GM12878 (cell line): Measurements from ENCODE around the gene TRAPPC12. TPM values are rescaled to one million over a fixed set of nuclear protein-coding genes. Genes with fewer than 3 reads are reported as not detected.

Experiments used
- ATAC-seq: fragments of 200-7000 bp; cut with Tn5 transposase; 3 replicates; pipeline ENCODE4 v1.9.1; 2020; ENCODE audit warnings: mild to moderate bottlenecking, moderate library complexity
- BruUV-seq: library from RNA; stranded (reverse); fragments of 400-500 nt; replicated peaks from 2 replicates; lab custom pipeline; 2021; lab: Mats Ljungman, UMichigan
- CTCF ChIA-PET: fragments of 300-600 bp; sonication (Branson Sonifier 250); formaldehyde crosslinking; extraction: SDS; loops from one replicate; lab custom pipeline; 2021; ENCODE audit warnings: inconsistent platforms; lab: Yijun Ruan, JAX
- POLR2A ChIA-PET: fragments of 350-600 bp; formaldehyde crosslinking; extraction: SDS; loops from one replicate; lab custom pipeline; 2021; ENCODE audit warnings: inconsistent platforms; lab: Charles Lee
- RAD21 ChIA-PET: fragments of 300-600 bp; sonication (Branson Sonifier 250); formaldehyde crosslinking; loops from one replicate; lab custom pipeline; 2023; ENCODE audit warnings: antibody characterized with exemption; ENCODE audit not compliant: unreplicated experiment; lab: Charles Lee
- SMC1A ChIA-PET: fragments of 300-600 bp; sonication (Branson Sonifier 250); formaldehyde crosslinking; loops from one replicate; lab custom pipeline; 2023; ENCODE audit not compliant: unreplicated experiment, uncharacterized antibody; lab: Charles Lee
- DNase-seq: peaks from one replicate; pipeline ENCODE4 v3.0.0-alpha.2; 2011; ENCODE audit warnings: low read depth, low spot score
- FAIRE-seq: peaks from 3 replicates; lab custom pipeline; 2011; peaks lifted over from hg19 to GRCh38; lab: Jason Lieb, UNC
- H2AFZ ChIP-seq: 2 replicates; pipeline ENCODE4 v1.6.0; 2011; ENCODE audit warnings: low read depth, low read length, control low read depth; ENCODE audit not compliant: control insufficient read depth
- H3K27ac ChIP-seq: 2 replicates; pipeline ENCODE4 v1.5.1; 2011; ENCODE audit warnings: control low read depth; ENCODE audit not compliant: control insufficient read depth, insufficient read depth
- H3K27me3 ChIP-seq, 2 experiments: replicated peaks in 1 of 2; 2 replicates each; pipeline versions ENCODE4 v1.6.0 to v1.6.1; 2011; ENCODE audit warnings: low read length in 1 of 2; ENCODE audit not compliant: control insufficient read depth in 2 of 2, insufficient read depth in 2 of 2
- H3K36me3 ChIP-seq, 2 experiments: 2 replicates each; pipeline ENCODE4 v1.5.1; 2011; ENCODE audit warnings: low read length in 1 of 2; ENCODE audit not compliant: control insufficient read depth in 2 of 2, insufficient read depth in 2 of 2
- H3K4me1 ChIP-seq: 2 replicates; pipeline ENCODE4 v1.6.1; 2011; ENCODE audit warnings: mild to moderate bottlenecking, low read length, moderate library complexity, mixed read lengths; ENCODE audit not compliant: control insufficient read depth, insufficient read depth
- H3K4me2 ChIP-seq: 2 replicates; pipeline ENCODE4 v1.6.0; 2011; ENCODE audit warnings: control low read depth; ENCODE audit not compliant: control insufficient read depth, insufficient read depth
- H3K4me3 ChIP-seq: fragments of 200-600 bp; sonication (generic); 2 replicates; pipeline ENCODE4 v1.5.1; 2016
- H3K79me2 ChIP-seq: 2 replicates; pipeline ENCODE4 v1.6.0; 2011; ENCODE audit warnings: low read length; ENCODE audit not compliant: control insufficient read depth, insufficient read depth
- H3K9ac ChIP-seq: 2 replicates; pipeline ENCODE4 v1.8.0; 2011; ENCODE audit warnings: low read length, control low read depth, mixed read lengths; ENCODE audit not compliant: control insufficient read depth, insufficient read depth
- H3K9me3 ChIP-seq: replicated peaks from 3 replicates; pipeline ENCODE4 v1.5.1; 2011; ENCODE audit warnings: mild to moderate bottlenecking, low read length; ENCODE audit not compliant: control insufficient read depth, insufficient read depth
- H4K20me1 ChIP-seq: 2 replicates; pipeline ENCODE4 v1.6.0; 2011; ENCODE audit not compliant: control insufficient read depth, insufficient read depth
- ATF7 ChIP-seq: fragments of 450-650 bp; IDR thresholded peaks from 2 replicates; pipeline ENCODE4 v1.6.1; 2016; ENCODE audit warnings: low read depth, mild to moderate bottlenecking
- MYB ChIP-seq: fragments of 150-350 bp; IDR thresholded peaks from 2 replicates; pipeline ENCODE4 v1.6.1; 2014; ENCODE audit warnings: mild to moderate bottlenecking, low read depth, low read length, borderline replicate concordance
- PAX8 ChIP-seq: fragments of 450-650 bp; IDR thresholded peaks from 2 replicates; pipeline ENCODE4 v1.6.1; 2017; ENCODE audit warnings: mild to moderate bottlenecking, moderate library complexity
- POU2F2 ChIP-seq: IDR thresholded peaks from 3 replicates; pipeline ENCODE4 v1.6.1; 2011; ENCODE audit warnings: low read depth, mild to moderate bottlenecking, low read length, borderline replicate concordance
- WGBS: methylation state at CpG from one replicate; pipeline ENCODE4 v1.1.6; 2016; ENCODE audit warnings: low lambda C conversion rate; ENCODE audit not compliant: insufficient replicate concordance, insufficient coverage; ENCODE audit errors: missing lambda C conversion rate; 5-methylcytosine and 5-hydroxymethylcytosine counted together
- in situ Hi-C: fragments of 300-500 bp; cut with MboI; formaldehyde crosslinking; loops from 9 replicates; pipeline ENCODE4 v1.14.3; 2018; ENCODE audit warnings: mixed read lengths
- intact Hi-C: fragments of 100-400 bp; cut with micrococcal nuclease; formaldehyde crosslinking; loops from one replicate; pipeline ENCODE4 v1.14.2; 2022; ENCODE audit not compliant: unreplicated experiment
- polyA plus RNA-seq, 11 experiments: library from polyadenylated mRNA; depleted of rRNA in 4 of 11; unstranded in 6 of 11; stranded (reverse) in 5 of 11; fragments of >200 nt; fragmentation: Nextera tagmentation in 4 of 11; fragmentation: Illumina TruSeq in 1 of 11; extraction: Ambion mirVana in 4 of 11; extraction: Trizol in 1 of 11; gene quantifications; 1 replicate in 1 of 11; 2 replicates in 10 of 11; pipeline versions ENCODE4 v1.2.1 to v1.2.3, GENCODE V29; 2011 to 2016; ENCODE audit warnings: inconsistent platforms in 2 of 11, missing spikeins in 2 of 11, low read depth in 1 of 11
- total RNA-seq, 4 experiments: library from RNA; depleted of rRNA in 3 of 4; stranded (reverse); fragments of >200 nt in 3 of 4; fragmentation: Illumina TruSeq in 1 of 4; extraction: Trizol in 1 of 4; gene quantifications; 2 replicates each; pipeline versions ENCODE4 v1.2.1 to v1.2.3, GENCODE V29; 2013 to 2021
- TF ChIP-seq, protein P1 (sequence below): fragments of 450-650 bp; formaldehyde crosslinking; IDR thresholded peaks from 2 replicates; pipeline ENCODE4 v1.4.0; 2020; ENCODE audit warnings: mild to moderate bottlenecking, moderate library complexity
- TF ChIP-seq, protein P2 (sequence below): IDR thresholded peaks from 2 replicates; pipeline ENCODE4 v1.6.1; 2012; ENCODE audit warnings: low read depth, low read length, improper control_type of control experiment
- TF ChIP-seq, protein P3 (sequence below): fragments of 450-650 bp; IDR thresholded peaks from 2 replicates; pipeline ENCODE4 v1.6.1; 2016; ENCODE audit warnings: mild to moderate bottlenecking

Gene TRAPPC12
- total and polyA plus RNA-seq, 10 of the 15 experiments (the other 5 are each of a cell fraction or from before 2014, with no cell fraction given) = 8.6 to 77.1 (median 37.4) TPM

DNA sequence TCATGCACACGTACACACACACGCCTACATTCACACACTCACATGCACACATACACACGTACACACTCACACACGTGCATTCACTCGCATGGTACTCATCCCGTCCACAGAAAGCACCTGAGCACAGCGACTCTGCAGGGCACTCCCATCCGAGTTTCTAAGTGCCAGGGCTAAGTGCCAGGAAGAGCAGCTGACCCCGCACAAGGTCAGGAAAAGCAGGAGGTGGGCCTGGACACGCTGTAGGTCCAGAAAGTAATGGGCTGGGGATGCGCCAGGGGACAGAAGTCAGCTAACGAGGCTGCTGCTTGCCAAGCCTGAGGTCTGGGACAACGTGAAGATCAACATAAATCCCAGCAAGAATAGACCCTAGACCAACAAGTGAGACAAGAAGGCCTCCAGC is 124.0 kb downstream of the TRAPPC12 start:
- 80% methylated on average over 13 of the region's 13 CpGs for WGBS
- no peaks in the 10 kb centered on the region for H3K9me3 ChIP-seq
- CTCF ChIA-PET = no interaction called here
- in situ Hi-C loops (no loop called here), intact Hi-C loops (no loop called here)
- no peak for FAIRE-seq
- H3K4me1 ChIP-seq = no peaks in the 10 kb centered on the region
- POLR2A ChIA-PET = no interaction called here
- ATAC-seq = no peak
- DNase-seq = no peak
- SMC1A ChIA-PET = no interaction called here
- no peaks in the 10 kb centered on the region for H4K20me1 ChIP-seq
- H3K27ac ChIP-seq = no peak overlapping the region
- H3K27me3 ChIP-seq = no peaks in the 10 kb centered on the region
- H3K4me2 ChIP-seq = no peak overlapping the region
- H3K4me3 ChIP-seq = no peak overlapping the region
- BruUV-seq = no TSS peak
- no peak overlapping the region for H2AFZ ChIP-seq
- no peak overlapping the region for H3K9ac ChIP-seq
- H3K36me3 ChIP-seq = peaks cover 0 to 3% of the 10 kb centered on the region in 2 experiments; a peak in 3 of 4 replicates
- H3K79me2 ChIP-seq = no peaks in the 10 kb centered on the region
- TF ChIP-seq ATF7 (no peak), PAX8 (no peak), POU2F2 (no peak), MYB (no peak)
- TF ChIP-seq, protein P1, sequence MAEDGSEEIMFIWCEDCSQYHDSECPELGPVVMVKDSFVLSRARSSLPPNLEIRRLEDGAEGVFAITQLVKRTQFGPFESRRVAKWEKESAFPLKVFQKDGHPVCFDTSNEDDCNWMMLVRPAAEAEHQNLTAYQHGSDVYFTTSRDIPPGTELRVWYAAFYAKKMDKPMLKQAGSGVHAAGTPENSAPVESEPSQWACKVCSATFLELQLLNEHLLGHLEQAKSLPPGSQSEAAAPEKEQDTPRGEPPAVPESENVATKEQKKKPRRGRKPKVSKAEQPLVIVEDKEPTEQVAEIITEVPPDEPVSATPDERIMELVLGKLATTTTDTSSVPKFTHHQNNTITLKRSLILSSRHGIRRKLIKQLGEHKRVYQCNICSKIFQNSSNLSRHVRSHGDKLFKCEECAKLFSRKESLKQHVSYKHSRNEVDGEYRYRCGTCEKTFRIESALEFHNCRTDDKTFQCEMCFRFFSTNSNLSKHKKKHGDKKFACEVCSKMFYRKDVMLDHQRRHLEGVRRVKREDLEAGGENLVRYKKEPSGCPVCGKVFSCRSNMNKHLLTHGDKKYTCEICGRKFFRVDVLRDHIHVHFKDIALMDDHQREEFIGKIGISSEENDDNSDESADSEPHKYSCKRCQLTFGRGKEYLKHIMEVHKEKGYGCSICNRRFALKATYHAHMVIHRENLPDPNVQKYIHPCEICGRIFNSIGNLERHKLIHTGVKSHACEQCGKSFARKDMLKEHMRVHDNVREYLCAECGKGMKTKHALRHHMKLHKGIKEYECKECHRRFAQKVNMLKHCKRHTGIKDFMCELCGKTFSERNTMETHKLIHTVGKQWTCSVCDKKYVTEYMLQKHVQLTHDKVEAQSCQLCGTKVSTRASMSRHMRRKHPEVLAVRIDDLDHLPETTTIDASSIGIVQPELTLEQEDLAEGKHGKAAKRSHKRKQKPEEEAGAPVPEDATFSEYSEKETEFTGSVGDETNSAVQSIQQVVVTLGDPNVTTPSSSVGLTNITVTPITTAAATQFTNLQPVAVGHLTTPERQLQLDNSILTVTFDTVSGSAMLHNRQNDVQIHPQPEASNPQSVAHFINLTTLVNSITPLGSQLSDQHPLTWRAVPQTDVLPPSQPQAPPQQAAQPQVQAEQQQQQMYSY (CRISPR knock-in tag) = no peak
- TF ChIP-seq, protein P2, sequence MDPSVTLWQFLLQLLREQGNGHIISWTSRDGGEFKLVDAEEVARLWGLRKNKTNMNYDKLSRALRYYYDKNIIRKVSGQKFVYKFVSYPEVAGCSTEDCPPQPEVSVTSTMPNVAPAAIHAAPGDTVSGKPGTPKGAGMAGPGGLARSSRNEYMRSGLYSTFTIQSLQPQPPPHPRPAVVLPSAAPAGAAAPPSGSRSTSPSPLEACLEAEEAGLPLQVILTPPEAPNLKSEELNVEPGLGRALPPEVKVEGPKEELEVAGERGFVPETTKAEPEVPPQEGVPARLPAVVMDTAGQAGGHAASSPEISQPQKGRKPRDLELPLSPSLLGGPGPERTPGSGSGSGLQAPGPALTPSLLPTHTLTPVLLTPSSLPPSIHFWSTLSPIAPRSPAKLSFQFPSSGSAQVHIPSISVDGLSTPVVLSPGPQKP = no peak
- TF ChIP-seq, protein P3, sequence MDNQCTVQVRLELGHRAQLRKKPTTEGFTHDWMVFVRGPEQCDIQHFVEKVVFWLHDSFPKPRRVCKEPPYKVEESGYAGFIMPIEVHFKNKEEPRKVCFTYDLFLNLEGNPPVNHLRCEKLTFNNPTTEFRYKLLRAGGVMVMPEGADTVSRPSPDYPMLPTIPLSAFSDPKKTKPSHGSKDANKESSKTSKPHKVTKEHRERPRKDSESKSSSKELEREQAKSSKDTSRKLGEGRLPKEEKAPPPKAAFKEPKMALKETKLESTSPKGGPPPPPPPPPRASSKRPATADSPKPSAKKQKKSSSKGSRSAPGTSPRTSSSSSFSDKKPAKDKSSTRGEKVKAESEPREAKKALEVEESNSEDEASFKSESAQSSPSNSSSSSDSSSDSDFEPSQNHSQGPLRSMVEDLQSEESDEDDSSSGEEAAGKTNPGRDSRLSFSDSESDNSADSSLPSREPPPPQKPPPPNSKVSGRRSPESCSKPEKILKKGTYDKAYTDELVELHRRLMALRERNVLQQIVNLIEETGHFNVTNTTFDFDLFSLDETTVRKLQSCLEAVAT = no peak
- RAD21 ChIA-PET = no interaction called here
